Stimulated activated CD8-positive, alpha-beta memory T cell treated with anti-CD3 and anti-CD28 coated beads, Interleukin-15, amount 100 ng/mL, for 24 hours (primary cell): ENCODE measurements around the gene SRGAP2B.
"Not testable (repeated sequence)": the region's sequence is repeated elsewhere in the genome, so short reads cannot be mapped to it uniquely, and the experiment has no call there.

ENCODE experiments used
- DNase-seq: peaks from one replicate; pipeline ENCODE4 v3.0.0-alpha.2; 2020; ENCODE audit warnings: low read depth

Gene SRGAP2B

DNA sequence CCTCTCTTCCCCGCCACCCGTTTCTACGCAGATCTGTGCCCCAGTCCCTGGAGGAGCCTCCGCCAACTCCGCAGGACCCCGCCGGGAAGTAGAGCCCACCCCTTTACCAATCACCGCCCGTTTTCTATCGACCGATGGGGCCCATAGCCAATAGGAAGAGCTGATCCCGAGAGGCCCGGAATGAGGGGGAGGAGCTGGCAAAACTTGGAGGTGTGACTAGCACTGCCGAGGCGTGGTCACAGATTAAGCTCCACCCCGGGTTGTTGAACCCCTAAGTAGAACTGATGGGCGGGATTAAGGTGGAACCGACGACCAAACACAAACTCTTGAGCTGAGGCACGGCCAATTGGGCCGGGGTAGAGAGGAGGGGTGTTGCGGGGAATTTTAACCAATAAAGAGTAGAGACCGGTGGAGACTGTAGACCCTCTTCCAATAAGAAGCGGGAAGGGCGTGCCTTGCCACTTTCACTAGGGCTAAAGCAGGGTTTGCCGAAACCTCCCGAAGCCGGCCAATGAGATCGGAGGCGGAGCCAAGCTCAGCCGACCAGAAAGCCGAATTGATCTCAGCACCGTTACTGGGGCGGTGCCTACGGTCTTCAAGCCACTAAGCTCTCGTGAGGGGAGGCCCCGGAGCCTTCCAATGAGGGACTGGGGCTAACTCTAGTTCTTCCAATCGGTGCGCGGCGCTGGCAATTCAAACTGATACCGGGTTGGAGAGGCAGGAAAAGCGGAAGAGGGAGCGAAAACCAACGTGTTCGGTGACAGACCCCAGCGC lies at the start of gene SRGAP2B, which contains the start of gene FAM72D:
TSS of gene SRGAP2B (minus strand) at position 45 of the 774 bp plus-strand sequence. CDS start 2,427 bp downstream, outside the sequence.
TSS of gene FAM72D (plus strand) at position 691 of the 774 bp plus-strand sequence. CDS start 874 bp downstream, outside the sequence.
- not testable (repeated sequence) for DNase-seq

DNA sequence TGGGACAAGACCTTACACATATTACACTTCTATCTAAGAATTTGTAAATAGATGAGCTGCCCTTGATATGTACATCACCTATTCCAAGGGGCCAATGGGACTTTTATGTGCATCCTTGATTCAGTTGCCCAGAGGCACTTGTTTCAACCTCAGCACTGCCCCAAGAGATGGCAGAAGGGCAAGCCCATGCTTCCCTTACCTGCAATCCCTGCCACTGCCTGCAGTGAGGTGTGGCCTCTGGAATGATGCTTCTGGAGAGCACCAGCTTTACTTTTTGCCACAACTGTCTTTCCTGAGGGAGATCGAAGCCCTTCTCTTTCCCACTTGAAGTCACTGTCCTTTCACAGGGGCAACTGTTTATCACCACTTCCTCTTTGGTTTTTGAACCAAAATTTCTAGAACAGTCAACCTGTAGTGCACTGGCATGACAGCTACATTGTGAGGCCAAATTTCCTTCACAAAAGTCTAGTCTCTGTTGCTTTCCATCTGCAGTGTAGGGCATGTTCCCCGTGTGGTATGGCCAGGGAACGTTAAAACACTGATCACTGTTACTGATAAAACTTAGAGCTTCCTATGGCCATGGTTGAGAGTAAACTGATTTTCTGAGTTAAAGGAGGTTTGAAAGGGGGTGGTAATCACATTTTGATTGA lies 49.3 kb upstream of the SRGAP2B start:
- not testable (repeated sequence) for DNase-seq

DNA sequence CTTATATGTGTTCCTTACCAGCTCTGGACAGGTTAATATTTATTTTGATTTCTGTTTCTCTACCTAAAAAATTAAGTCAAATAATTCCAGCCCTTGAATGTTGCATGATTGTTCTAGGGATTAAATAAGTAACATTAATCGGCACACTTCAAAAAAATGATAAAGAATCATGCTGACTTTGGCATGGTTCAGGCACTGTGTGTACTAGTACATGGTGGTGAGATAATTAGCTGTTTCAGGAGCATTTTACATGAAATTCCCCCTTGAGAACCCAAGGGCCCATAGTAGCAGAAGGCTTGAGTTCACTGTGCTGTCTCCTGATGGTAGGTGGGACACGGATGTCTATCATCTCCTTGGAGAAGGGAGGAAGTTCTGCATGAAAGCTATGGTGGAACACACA lies 45.4 kb upstream of the SRGAP2B start:
- not testable (repeated sequence) for DNase-seq

DNA sequence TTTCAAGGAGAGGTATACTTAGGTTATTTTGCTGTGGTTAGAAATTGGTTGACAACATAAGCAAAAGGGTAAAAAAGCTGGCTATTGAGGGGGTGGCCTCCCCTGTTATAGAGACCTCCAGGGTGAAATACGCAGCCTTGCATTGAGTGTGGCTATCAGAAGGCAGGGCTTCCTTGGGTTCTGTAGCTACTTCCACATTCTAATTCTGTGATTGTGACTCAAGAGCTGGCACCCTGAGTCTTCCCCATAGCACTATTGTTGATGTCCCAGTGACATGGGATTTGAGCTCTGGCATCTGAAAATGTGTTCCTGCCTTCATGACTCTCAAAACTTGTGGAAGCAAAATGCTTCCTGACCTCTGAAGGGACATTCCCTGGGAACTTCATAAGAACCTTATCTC lies 39.3 kb upstream of the SRGAP2B start:
- DNase-seq, result not testable (repeated sequence)

- not testable (repeated sequence) for DNase-seq
Observed at GRCh38 chr1:145128697-145129469, 33.8 kb upstream of the SRGAP2B start.

GRCh38 chr1:145127144-145127543 lies 32.0 kb upstream of the SRGAP2B start:
- not testable (repeated sequence) for DNase-seq

DNA sequence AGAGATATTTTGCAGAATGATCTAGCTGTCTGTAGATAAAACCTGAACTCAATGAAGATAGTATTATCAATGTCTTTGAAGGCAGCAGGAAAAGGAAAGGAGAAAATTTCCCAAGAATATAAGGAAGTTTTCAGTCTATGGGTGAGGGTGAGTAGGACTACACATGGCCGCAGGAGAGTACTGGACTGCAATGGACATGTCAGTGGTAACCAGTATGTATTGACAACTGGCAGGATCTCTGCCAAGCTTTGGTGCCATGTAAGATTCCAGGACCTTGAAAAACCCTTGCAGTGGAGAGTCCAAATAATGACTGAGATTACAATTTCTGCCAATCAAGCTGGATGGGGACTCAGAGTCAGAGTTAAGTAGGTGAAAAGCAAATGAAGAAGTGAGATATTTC lies 30.0 kb upstream of the SRGAP2B start:
- not testable (repeated sequence) for DNase-seq

DNA sequence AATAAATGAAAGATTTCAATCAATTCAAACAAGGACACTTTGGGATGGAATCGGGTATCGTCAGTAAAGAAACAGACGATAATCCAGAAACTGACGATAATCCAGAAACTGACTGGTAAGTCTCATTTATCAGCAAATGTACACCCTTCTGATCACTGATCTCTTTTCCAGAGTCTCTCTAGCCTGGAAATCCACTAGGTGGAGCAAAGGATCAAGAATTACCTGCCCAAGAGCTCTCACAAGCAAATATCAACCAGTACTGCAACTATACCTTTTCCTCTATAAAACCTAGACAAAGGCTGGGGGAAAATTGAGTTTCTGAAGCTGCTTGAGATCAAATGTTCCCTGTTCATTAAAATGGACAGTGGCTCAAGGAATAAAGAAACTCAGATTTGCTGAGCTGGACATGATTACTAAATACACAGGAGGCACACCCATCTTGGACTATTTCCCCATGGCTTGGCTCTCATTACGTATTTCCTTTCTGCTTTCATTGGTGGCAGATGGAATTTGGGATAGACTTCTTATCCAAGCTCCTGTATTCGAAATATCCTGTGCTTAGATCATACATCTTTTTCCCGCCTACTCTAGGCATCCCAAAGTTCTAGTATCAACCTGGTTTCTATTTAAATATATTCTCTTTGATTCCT lies 29.0 kb upstream of the SRGAP2B start:
- not testable (repeated sequence) for DNase-seq

- not testable (repeated sequence) for DNase-seq
Observed at GRCh38 chr1:145123062-145123395, 27.9 kb upstream of the SRGAP2B start.

DNA sequence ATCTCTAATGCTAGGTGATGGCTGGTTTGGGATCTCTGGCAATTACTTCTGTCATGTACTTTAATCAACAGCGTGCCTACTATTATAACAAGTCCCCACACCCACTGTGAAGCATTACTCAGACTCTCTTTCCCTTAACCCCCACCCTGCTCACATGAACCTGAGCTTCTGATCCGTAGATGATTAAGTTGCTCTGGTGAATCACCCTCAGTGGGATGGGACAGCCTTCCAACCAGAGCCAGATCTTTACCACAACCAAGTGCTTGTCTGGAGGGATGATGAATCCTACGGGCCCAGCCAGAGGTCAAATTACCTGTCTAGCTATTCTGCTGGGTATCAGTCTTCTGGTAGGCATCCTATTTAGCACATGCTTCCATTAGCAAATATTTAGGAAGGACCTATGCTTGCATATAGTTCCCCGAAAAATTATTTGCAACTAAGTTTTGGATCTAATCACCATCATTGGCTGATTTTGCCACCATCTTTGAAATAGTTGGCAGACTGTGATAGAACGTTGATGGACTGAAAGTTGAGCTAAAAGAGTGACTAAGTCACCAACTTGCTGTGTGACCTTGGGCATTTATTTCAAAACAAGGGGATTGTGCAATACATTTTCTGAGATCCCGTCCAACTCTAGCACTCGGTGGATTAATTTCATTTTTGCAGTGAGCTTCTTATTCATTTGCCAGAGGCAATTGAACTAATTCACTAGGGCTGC lies 27.4 kb upstream of the SRGAP2B start:
- DNase-seq, result not testable (repeated sequence)

DNA sequence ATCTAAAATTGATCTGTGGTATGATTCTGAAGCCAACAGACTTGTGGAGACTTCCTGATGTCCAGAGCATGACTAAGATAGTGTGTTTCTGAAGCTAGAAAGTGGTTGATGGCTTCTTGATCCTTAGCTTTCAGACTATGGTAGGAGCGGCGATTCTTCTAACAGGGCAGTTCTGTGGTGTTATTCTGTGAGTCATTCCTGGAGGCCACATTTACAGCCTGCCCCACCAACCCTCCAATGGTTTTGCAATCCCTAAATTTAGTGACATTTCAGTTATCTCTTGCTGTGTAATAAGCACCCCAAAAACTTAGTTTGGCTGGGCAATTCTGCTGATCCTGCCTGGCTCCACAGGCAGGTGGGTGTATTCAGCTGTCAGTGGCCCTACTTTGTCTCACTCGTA lies 24.7 kb upstream of the SRGAP2B start:
- DNase-seq, result not testable (repeated sequence)

DNA sequence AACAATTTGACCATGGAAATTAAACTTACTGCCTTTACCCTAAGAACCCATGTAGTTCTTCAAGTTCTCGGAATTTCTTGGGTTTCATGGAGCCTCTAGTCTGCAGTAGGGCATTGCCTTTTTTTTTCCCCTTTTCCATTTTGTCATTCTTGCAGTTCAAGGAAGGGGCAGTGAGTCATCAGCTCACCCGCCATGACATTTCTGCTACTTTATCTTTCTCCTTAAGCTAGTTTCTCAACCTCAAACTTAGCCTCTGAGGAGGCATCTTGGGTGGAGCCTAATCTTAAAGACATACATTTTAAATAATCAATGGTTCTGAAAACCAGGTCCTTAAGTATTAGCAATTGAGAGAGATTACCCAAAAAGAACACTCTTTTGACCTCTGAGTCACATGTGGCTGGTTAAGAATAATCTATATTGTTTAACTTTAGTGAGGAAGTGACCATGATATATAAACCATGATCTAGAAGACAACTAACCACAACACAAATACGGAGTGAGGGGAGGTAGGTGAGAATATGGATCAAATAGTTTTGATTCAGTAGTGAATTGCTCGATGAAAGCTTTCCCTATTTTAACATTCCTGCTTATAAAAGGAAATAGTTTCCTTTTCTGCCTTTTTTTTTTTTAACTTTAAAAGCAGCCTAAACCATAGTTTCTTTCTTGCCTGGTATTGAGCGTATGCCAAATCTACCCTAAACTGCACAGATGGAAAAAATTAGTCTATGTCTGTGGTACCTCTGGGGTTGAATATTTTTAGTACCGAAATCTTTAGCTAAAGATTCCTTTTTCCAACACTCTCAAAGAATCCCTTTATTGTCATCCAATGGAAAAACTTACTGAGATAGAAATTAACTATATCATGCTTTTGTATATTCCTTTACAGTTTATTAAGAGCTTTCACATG lies 20.7 kb upstream of the SRGAP2B start:
- not testable (repeated sequence) for DNase-seq

GRCh38 chr1:145114560-145115057 lies 19.5 kb upstream of the SRGAP2B start:
- DNase-seq, result not testable (repeated sequence)

DNA sequence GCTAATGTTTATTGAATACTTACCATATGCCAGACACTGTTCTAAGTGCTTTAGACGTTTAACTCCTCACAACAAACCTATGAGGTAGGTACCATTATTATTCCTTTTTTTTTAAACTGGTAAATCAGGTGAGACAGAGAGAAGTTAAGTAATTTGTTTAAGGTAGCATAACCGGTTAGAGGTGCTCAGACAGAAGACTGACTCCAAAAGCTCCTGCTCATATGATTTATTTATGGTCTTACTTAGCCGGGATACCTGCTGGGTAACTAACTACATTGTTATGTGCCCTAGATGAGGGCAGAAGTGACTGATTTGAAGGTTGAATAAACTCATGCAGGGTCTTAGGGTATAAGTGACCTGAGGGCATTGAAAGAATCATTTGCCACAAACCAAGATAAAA lies 17.6 kb upstream of the SRGAP2B start:
- not testable (repeated sequence) for DNase-seq

- DNase-seq, result not testable (repeated sequence)
Observed at GRCh38 chr1:145111674-145112073, 16.5 kb upstream of the SRGAP2B start.

GRCh38 chr1:145103294-145103693 lies 8.2 kb upstream of the SRGAP2B start:
- DNase-seq, result not testable (repeated sequence)

GRCh38 chr1:145101725-145102124 lies 6.6 kb upstream of the SRGAP2B start:
- not testable (repeated sequence) for DNase-seq

GRCh38 chr1:145094655-145095211 lies 395 bp downstream of the SRGAP2B start:
- DNase-seq, result not testable (repeated sequence)

- not testable (repeated sequence) for DNase-seq
Observed at GRCh38 chr1:145093517-145094149, 1.5 kb downstream of the SRGAP2B start.
